GM19035 (cell line): ENCODE measurements around the gene UVSSA.

ENCODE experiments used
- ATAC-seq: cut with Tn5 transposase; IDR thresholded peaks from one replicate; pipeline ENCODE4 v1.9.1; 2021; ENCODE audit not compliant: unreplicated experiment

Gene UVSSA

GRCh38 chr4:1404573-1405253 lies 57.7 kb downstream of the UVSSA start:
- no peak for ATAC-seq

DNA sequence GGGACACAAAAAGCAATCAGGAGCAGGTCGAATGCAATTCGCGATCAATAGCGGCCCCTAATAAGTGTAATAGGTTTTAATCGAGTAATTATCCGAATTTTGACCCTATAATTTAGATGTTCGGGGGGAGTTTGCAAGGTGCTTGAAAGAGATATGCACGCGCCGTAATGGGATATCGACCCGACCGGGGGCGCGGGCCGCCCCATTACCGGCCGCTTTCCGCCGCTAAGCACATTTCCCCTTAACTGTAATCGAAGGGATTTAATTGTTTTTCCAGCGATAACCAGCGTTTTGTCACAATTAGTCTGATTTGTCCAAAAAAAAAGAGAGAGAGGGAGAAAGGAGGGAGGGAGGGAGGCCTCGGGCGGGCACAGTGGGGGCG lies 58.2 kb downstream of the UVSSA start:
- no peak for ATAC-seq

- ATAC-seq = no peak
Observed at GRCh38 chr4:1405636-1406393, 58.8 kb downstream of the UVSSA start.

DNA sequence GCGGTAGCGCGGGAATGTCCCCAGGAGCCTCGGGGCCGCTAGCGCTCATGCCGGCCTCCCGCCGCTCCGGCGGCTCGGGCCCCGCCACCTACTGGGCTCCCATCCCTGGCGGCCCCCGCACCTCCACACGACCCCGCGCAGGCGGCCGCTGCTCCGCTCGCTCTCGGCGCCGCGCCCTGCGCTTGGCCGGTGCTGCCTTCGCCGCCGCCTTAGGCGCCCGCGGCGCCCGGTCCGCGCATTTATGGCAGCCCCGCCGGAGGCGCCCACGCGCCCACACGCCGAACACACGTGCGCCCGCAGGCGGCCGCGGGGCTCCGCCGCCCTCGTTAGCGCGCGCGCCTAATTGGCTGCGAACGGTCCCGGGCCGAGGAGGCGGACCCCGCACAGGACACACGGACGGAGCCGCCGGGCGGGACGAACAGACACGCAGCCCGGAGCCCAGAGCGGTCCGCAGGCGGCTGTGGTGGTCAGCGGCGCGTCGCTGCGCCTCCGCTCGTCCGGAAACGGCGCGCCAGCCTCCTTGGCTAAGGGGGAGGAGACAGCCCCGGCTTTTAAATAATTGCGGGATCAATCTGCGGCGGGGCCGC lies 59.5 kb downstream of the UVSSA start, which contains the start of gene NKX1-1:
TSS of gene NKX1-1 (minus strand) at position 49 of the 587 bp plus-strand sequence. CDS start at position 49, 0 bp downstream.
- no peak for ATAC-seq

GRCh38 chr4:1406981-1407656 lies 60.1 kb downstream of the UVSSA start:
- ATAC-seq = no peak

DNA sequence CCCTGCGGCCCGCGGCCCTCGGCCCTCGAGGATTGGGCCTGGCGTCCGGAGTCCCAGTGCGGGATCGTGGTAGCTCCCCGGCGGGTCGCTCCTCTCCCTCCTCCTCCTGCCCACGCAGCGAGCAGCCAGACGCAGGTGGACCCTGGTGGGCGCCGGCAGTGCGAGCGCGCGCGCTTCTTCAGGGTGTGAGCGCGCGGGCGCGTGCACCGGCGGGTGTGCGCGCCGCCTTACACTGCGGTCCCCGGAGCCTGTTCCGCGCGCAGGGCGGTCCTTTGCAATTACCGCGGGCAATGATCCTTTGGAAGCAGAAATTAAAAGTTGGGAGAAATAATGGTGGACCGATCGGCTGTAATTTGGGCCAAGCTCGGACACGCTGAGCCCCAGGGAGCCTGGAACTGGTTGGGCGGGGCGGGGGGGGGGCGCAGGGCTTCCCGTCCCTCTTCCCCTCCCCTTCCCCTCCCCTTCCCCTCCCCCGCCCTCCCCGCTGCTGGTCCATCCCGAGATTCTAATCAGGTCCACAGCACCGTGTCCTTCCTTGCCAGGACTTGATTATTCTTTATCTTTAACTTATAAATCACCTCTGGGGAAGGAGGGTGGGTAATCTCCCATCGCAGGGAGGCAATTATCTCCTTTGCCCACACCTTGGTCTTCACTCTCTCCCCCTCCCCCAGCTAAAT lies 60.8 kb downstream of the UVSSA start:
- ATAC-seq = no peak

DNA sequence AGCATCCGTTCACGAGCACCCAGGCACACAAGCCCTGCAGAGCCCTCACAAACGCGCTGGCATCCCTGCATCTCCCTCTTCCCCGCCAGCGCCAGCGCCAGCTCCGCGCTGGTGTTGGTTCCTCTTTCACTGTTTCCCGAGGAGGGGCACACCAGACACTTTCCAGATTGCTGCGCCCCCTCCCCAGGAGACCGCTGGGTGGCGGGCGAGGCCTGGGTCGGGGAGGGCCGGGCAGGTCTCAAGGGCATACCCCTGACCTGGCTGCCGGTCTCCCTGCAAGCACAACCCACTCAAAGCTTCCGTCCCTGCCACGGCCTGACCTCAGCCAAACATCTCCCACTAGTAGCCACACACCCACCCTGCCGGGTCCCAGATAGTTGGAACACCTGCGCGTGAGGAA lies 61.4 kb downstream of the UVSSA start:
- no peak for ATAC-seq

GRCh38 chr4:1409079-1409478 lies 62.1 kb downstream of the UVSSA start:
- ATAC-seq = no peak

DNA sequence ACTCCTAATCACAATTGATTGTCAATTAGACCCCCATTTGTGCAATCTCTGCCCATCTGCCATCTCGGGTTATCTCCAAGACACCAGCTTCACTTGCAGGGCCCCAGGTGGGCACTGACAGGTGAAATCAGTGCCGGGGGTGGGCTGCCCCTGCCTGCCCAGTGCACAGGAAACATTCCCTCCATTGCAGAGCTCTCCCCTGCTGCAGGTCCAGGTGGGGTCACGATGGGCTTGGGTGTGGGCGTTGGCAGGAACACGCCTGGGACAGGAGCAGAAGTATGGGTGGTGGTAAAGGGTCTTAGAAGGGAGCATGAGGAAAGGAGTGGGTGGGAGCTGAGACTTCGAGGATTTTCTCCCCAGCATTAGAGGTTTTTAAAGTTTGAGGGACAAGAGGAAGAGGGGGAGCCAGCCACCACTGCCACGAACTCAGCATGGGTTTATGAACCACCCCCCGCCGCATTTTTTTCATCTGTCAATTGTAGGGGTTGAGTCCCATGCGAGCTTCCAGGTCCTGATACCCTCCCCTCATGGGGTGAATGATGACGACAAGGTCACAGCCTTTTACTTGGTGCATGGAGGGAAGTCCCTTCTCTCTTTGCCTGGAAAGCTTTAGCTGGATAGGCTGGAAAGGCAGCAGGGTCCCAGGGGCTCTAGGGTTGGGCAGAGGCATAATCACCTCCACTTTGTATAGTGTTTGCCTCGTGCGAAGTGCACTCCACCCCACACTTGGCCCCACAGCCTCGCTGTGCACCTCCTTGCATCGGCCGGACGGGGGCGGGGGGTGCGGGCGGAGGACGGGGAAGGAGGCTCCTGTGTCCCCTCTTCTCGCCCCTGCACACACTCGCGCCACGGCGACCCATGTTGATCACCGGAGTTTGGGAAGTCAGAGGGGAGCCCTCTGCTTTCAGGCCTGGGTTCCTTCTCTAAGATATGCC lies 62.8 kb downstream of the UVSSA start:
- ATAC-seq = no peak

DNA sequence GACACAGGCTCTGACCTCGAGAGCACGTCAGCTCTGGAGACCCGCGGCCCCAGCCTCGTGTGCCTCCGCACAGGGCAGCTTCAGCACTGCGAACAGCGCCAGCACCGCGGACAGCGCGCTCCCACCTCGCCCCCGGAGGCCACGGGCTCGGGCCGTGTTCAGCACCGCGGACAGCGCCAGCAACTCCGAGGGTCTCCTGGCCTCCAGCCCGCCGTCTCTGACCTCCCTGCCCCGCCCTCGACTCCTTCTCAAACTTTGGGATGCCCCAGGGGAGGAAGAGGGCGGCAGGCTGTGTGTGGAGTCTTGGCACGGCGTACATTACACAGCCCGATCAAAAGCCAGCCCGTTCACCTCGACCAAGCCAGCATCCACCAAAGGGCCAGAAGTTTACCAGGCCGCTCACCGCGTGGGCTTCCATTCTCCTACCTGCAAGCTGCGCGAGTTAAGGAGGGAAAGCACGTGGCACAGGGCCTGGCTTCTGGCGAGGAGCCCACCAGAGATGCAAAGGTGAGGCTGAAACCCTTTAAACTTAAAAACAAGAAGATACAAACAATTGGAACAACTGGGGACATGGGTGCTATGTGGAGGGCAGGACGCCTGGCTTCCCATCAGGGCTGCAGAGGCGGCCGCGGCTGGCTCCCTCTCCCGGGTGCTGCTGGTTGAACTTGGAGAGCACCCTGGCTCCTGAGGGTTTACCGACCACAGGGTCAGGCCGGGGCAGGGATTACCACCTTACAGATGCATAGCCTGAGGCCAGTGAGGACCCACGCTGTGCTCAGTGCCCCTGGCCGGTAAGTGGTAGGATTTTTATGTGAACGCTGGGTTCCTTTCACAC lies 63.7 kb downstream of the UVSSA start:
- no peak for ATAC-seq

GRCh38 chr4:1411436-1412375 lies 64.7 kb downstream of the UVSSA start:
- ATAC-seq = no peak

- ATAC-seq = no peak
Observed at GRCh38 chr4:1412376-1413203, 65.6 kb downstream of the UVSSA start.

- no peak for ATAC-seq
Observed at GRCh38 chr4:1413204-1413663, 66.2 kb downstream of the UVSSA start.

DNA sequence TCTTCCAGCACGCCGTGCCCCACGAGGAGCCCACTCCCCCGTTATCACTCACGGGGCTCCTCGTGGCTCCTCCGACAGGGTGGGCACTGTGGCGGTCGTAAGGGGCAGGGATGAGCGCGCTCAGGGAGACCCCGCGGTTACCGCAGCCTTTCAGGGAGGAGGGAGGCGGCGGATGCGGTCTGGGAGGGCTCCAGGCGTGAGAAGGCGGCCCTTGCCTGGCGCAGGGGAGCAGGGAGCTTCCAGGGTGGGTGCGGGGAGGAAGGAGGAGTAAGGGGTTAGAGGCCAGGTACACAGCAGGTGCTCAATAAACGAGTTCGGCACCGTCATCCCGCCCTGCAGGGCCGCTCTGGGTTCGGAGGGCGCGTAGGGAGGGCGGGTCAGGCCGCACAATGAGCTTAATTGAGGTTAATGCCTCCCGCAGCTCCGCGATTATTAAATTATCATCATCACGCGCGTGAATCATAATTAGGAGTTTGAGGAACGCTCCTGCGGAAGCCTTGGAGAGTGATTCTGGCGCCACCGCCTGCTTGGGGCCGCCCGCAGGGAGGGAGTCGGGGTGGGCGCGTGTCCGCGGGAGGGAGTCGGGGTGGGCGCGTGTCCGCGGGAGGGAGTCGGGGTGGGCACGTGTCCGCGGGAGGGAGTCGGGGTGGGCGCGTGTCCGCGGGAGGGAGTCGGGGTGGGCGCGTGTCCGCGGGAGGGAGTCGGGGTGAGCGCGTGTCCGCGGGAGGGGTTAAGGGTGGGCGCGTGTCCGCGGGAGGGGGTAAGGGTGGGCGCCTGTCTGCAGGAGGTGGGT lies 66.9 kb downstream of the UVSSA start:
- ATAC-seq = no peak

DNA sequence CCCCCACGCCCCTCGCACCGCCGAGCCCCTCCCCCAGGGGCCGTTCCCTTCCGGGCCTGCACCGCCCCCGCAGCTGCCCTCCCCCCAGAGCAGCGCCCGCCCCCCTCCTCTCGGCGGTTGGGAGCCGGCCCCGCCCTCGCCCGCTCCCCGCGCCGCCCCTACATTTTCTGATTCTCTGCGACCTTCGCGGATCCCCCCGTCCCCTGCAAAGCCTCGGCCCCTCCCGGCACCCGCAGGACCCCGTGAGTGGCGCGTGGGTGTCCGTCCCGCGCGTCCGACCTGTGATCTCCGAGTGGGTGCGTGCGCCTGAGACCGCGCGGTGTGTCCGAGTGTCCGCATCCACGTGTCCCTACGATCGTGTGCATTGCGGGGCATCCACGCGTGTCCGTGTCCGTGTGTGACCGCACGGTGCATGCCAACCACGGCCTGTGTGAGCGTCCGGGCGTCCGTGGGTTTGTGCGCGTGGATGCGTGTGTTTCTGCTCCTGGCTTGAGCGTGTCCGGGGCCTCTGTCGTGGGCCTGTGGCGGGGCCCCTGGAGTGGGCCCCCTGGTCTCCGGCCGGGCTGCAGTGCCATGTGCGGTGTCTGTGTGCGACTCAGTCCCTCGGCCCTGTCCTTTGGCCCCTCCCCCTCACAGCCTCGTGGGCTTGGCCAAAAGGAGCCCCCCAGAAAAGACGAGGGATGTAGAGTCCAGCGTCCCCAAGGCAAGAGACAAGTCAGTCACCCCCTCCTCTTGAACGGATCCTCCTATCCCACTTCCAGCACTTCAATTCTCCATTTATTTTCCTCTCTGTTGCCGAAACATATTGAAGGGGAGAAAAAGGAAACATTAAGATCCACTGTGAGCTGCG lies 68.0 kb downstream of the UVSSA start:
- ATAC-seq = no peak
